ENCODE data around the gene ZNF107. TPM values are rescaled to one million over a fixed set of nuclear protein-coding genes. Genes with fewer than 3 reads are reported as not detected.
"Not testable (repeated sequence)": the region's sequence is repeated elsewhere in the genome, so short reads cannot be mapped to it uniquely, and the experiment has no call there.

The ZNF107 gene
- total RNA-seq, 1 donor from 2014 or later = 0.94 TPM

GRCh38 chr7:64639267-64640001 is 26.5 kb upstream of the ZNF107 start:
- intact Hi-C loops (cut with DNase I) = no loop called here
- ATAC-seq (ENCODE audit: poor library complexity) (no peak), DNase-seq (no peak)

GRCh38 chr7:64640504-64640903 is 25.4 kb upstream of the ZNF107 start:
- DNase-seq (no peak), ATAC-seq (ENCODE audit: poor library complexity) (no peak)
- intact Hi-C loops (cut with DNase I) = no loop called here

- ATAC-seq (ENCODE audit: poor library complexity) (no peak), DNase-seq (no peak)
- intact Hi-C loops (cut with DNase I) = no loop called here
Measured at GRCh38 chr7:64642046-64642445, 23.9 kb upstream of the ZNF107 start.

- DNase-seq (no peak), ATAC-seq (ENCODE audit: poor library complexity) (no peak)
- intact Hi-C loops (cut with DNase I) = no loop called here
Measured at GRCh38 chr7:64642875-64643274, 23.1 kb upstream of the ZNF107 start.

- ATAC-seq (ENCODE audit: poor library complexity) = no peak
- intact Hi-C loops (cut with DNase I) = no loop called here
- DNase-seq = no peak
Measured at GRCh38 chr7:64643566-64643965, 22.4 kb upstream of the ZNF107 start.

- intact Hi-C loops (cut with DNase I) = no loop called here
- DNase-seq = no peak
Measured at GRCh38 chr7:64651203-64651602, 14.7 kb upstream of the ZNF107 start.

GRCh38 chr7:64651632-64652165 is 14.2 kb upstream of the ZNF107 start:
- intact Hi-C loops (cut with DNase I) = no loop called here
- no peak for ATAC-seq (ENCODE audit: poor library complexity)
- DNase-seq = no peak

More at GRCh38 chr7:64651203-64651602, 14.7 kb upstream of the ZNF107 start:
- ATAC-seq (ENCODE audit: poor library complexity) = no peak

- intact Hi-C loops (cut with DNase I) = no loop called here
- ATAC-seq (ENCODE audit: poor library complexity) (no peak), DNase-seq (no peak)
Measured at GRCh38 chr7:64653721-64654401, 12.1 kb upstream of the ZNF107 start.

GRCh38 chr7:64654796-64655548 is 11.0 kb upstream of the ZNF107 start:
- ATAC-seq (ENCODE audit: poor library complexity) (no peak), DNase-seq (no peak)
- intact Hi-C loops (cut with DNase I) = no loop called here

- intact Hi-C loops (cut with DNase I) = no loop called here
- DNase-seq (no peak), ATAC-seq (ENCODE audit: poor library complexity) (no peak)
Measured at GRCh38 chr7:64655811-64656210, 10.1 kb upstream of the ZNF107 start.

GRCh38 chr7:64656489-64656888 is 9.4 kb upstream of the ZNF107 start:
- ATAC-seq (ENCODE audit: poor library complexity) (no peak), DNase-seq (no peak)
- intact Hi-C loops (cut with DNase I) = no loop called here

GRCh38 chr7:64662091-64662490 is 3.8 kb upstream of the ZNF107 start:
- intact Hi-C loops (cut with DNase I); DNase-seq; ATAC-seq (ENCODE audit: poor library complexity): not testable (repeated sequence)

GRCh38 chr7:64666663-64667050 is 724 bp downstream of the ZNF107 start:
- ATAC-seq (ENCODE audit: poor library complexity) = no peak

GRCh38 chr7:64667311-64667710 is 1.4 kb downstream of the ZNF107 start:
- intact Hi-C loops (cut with DNase I) = no loop called here
- DNase-seq (no peak), ATAC-seq (ENCODE audit: poor library complexity) (no peak)

More at GRCh38 chr7:64666663-64667050, 724 bp downstream of the ZNF107 start:
- no peak for DNase-seq
- intact Hi-C loops (cut with DNase I) = no loop called here

- DNase-seq = no peak
- intact Hi-C loops (cut with DNase I) = no loop called here
- no peak for ATAC-seq (ENCODE audit: poor library complexity)
Measured at GRCh38 chr7:64672414-64672813, 6.5 kb downstream of the ZNF107 start.

- DNase-seq (no peak), ATAC-seq (ENCODE audit: poor library complexity) (no peak)
- intact Hi-C loops (cut with DNase I) = no loop called here
Measured at GRCh38 chr7:64685091-64685490, 19.2 kb downstream of the ZNF107 start.

- ATAC-seq (ENCODE audit: poor library complexity) = no peak
- intact Hi-C loops (cut with DNase I) = no loop called here
- no peak for DNase-seq
Measured at GRCh38 chr7:64685741-64686140, 19.8 kb downstream of the ZNF107 start.

- intact Hi-C loops (cut with DNase I) = no loop called here
- DNase-seq (no peak), ATAC-seq (ENCODE audit: poor library complexity) (no peak)
Measured at GRCh38 chr7:64686493-64687184, 20.7 kb downstream of the ZNF107 start.

GRCh38 chr7:64687249-64687648 is 21.3 kb downstream of the ZNF107 start:
- ATAC-seq (ENCODE audit: poor library complexity) (no peak), DNase-seq (no peak)
- intact Hi-C loops (cut with DNase I) = no loop called here
